Tibial nerve (tissue), 3 donors: ENCODE data around the gene SMTNL2.

ENCODE experiments used
- EP300 ChIP-seq, 2 donors: sonication (generic); formaldehyde crosslinking; IDR thresholded peaks; one replicate each; pipeline ENCODE4 v1.6.1; 2017; ENCODE audit warnings: antibody characterized with exemption in 2 of 2, mild to moderate bottlenecking in 1 of 2
- POLR2A ChIP-seq, 2 donors: fragments of 450-650 bp; IDR thresholded peaks; one replicate each; pipeline ENCODE4 v1.6.1; 2017; ENCODE audit warnings: antibody characterized with exemption in 2 of 2, mild to moderate bottlenecking in 2 of 2, moderate library complexity in 2 of 2

DNA sequence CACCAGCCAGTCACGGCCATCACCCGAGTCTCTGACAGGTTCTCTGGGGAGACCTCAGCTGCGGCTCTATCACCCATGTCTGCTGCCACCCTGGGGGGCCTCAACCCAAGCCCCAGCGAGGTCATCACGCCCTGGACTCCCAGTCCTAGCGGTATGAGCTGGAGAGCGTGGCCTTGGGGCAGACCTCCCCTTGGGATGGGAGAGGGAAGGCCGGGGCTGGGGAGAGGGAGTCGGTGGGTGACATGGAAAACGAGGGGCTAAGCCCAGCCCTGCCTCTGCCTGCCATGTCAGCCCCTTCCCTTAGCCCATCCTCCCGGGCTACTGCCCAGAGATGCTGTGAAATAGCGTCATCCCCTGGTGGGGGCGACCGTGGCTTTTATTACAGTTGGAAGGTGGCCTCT, 8.7 kb downstream of the SMTNL2 start:
- TF ChIP-seq POLR2A (IDR thresholded peaks at IDR 0.05), result no peak
- no peak for TF ChIP-seq EP300 (IDR thresholded peaks at IDR 0.05)
